ENCODE data around the gene PCDHGA4. TPM values are rescaled to one million over a fixed set of nuclear protein-coding genes. Genes with fewer than 3 reads are reported as not detected.
"Not testable (repeated sequence)": the region's sequence is repeated elsewhere in the genome, so short reads cannot be mapped to it uniquely, and the experiment has no call there.

The PCDHGA4 gene
- total and polyA plus RNA-seq, 2 donors from 2014 or later, result 0.13 to 3.9 TPM

DNA sequence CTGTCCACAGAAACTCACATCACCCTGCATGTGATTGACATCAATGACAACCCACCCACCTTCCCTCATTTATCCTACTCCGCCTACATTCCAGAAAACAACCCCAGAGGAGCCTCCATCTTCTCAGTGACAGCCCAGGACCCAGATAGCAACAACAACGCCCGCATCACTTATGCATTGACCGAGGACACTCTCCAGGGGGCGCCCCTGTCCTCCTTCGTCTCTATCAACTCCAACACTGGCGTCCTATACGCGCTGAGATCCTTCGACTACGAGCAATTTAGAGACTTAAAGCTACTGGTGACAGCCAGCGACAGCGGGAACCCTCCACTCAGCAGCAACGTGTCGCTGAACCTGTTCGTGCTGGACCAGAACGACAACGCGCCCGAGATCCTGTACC is 9.5 kb upstream of the PCDHGA4 start:
- DNase-seq (no peak), FAIRE-seq (no peak)
- Histone ChIP-seq H3K27ac (ENCODE audit: low read depth in 2 of 2, low read length in 2 of 2) (no peak overlapping the region), H3K9ac (ENCODE audit: low read length in 3 of 3) (no peak overlapping the region), H3K27me3 (ENCODE audit: control insufficient read depth, insufficient read depth, low read length) (no peaks in the 10 kb centered on the region), H3K4me3 (ENCODE audit: low read length in 3 of 3) (no peak overlapping the region), H3K9me3 (ENCODE audit: control insufficient read depth in 2 of 3, insufficient read depth in 1 of 3, low read length in 3 of 3) (peaks cover 2 to 45% (median 11%) of the 10 kb centered on the region in 3 donors), H3K36me3 (ENCODE audit: control insufficient read depth in 2 of 3, insufficient read depth in 3 of 3, low read length in 3 of 3) (no peaks in the 10 kb centered on the region), H3K4me1 (ENCODE audit: control insufficient read depth in 2 of 3, insufficient read depth in 2 of 3, low read depth in 1 of 3, low read length in 3 of 3) (no peaks in the 10 kb centered on the region)
- TF ChIP-seq, protein P1, sequence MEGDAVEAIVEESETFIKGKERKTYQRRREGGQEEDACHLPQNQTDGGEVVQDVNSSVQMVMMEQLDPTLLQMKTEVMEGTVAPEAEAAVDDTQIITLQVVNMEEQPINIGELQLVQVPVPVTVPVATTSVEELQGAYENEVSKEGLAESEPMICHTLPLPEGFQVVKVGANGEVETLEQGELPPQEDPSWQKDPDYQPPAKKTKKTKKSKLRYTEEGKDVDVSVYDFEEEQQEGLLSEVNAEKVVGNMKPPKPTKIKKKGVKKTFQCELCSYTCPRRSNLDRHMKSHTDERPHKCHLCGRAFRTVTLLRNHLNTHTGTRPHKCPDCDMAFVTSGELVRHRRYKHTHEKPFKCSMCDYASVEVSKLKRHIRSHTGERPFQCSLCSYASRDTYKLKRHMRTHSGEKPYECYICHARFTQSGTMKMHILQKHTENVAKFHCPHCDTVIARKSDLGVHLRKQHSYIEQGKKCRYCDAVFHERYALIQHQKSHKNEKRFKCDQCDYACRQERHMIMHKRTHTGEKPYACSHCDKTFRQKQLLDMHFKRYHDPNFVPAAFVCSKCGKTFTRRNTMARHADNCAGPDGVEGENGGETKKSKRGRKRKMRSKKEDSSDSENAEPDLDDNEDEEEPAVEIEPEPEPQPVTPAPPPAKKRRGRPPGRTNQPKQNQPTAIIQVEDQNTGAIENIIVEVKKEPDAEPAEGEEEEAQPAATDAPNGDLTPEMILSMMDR (IDR thresholded peaks at IDR 0.05; ENCODE audit: borderline replicate concordance, extremely low read depth, insufficient read depth), result no peak
- intact Hi-C loops (cut with DNase I), result no loop called here

DNA sequence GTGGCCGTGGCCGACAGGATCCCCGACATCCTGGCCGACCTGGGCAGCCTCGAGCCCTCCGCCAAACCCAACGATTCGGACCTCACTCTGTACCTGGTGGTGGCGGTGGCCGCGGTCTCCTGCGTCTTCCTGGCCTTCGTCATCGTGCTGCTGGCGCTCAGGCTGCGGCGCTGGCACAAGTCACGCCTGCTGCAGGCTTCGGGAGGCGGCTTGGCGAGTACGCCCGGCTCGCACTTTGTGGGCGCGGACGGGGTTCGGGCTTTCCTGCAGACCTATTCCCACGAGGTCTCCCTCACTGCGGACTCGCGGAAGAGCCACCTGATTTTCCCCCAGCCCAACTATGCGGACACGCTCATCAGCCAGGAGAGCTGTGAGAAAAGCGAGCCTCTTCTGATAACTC is 8.8 kb upstream of the PCDHGA4 start:
- H3K4me1 ChIP-seq (ENCODE audit: control insufficient read depth in 2 of 3, insufficient read depth in 2 of 3, low read depth in 1 of 3, low read length in 3 of 3); H3K27me3 ChIP-seq (ENCODE audit: control insufficient read depth, insufficient read depth, low read length); H3K36me3 ChIP-seq (ENCODE audit: control insufficient read depth in 2 of 3, insufficient read depth in 3 of 3, low read length in 3 of 3); H3K9ac ChIP-seq (ENCODE audit: low read length in 3 of 3); H3K4me3 ChIP-seq (ENCODE audit: low read length in 3 of 3); FAIRE-seq; H3K27ac ChIP-seq (ENCODE audit: low read depth in 2 of 2, low read length in 2 of 2); DNase-seq; intact Hi-C loops (cut with DNase I): not testable (repeated sequence)
- H3K9me3 ChIP-seq (ENCODE audit: control insufficient read depth in 2 of 3, insufficient read depth in 1 of 3, low read length in 3 of 3), result peaks cover 2 to 50% (median 13%) of the 10 kb centered on the region in 3 donors

DNA sequence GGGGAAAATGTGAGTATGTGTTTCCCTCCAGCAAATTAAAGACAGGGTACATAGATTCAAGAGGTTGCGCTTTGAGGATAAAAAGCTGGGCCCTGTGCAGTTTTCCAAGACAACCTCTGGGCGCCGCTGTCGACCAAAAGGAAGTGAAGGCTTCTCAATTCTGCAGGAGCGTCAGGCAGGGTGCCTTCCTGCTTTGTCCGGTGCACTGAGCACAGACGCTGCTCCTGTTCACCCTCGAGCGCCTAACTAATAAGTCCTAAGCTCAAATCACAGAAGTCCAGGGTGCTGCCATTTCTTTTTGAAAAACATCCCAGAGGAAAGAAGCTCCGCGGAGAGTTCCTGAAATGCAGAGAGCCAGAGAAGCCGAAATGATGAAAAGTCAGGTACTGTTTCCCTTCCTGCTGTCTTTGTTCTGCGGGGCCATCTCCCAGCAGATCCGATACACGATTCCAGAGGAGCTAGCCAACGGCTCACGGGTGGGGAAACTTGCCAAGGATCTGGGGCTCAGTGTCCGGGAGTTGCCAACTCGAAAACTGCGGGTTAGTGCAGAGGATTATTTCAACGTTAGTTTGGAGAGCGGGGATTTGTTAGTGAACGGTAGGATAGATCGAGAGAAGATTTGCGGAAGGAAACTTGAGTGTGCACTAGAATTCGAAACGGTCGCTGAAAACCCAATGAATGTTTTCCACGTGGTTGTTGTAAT is 4.8 kb upstream of the PCDHGA4 start, which contains the start of gene PCDHGB1:
TSS of gene PCDHGB1 (plus strand) at position 183 of the 703 bp plus-strand sequence. CDS start at position 345, 162 bp downstream.
- FAIRE-seq, result no peak

DNA sequence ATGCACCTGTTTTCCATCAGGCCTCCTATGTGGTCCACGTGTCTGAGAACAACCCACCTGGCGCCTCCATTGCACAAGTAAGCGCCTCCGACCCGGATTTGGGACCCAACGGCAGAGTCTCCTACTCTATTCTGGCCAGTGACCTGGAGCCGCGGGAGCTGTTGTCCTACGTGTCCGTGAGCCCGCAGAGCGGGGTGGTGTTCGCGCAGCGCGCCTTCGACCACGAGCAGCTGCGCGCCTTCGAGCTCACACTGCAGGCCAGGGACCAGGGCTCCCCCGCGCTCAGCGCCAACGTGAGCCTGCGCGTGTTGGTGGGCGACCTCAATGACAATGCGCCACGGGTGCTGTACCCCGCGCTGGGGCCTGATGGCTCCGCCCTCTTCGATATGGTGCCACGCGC is 3.2 kb upstream of the PCDHGA4 start:
- intact Hi-C loops (cut with DNase I), result no loop called here
- Histone ChIP-seq H3K4me3 (ENCODE audit: low read length in 3 of 3) (no peak overlapping the region), H3K27me3 (ENCODE audit: control insufficient read depth, insufficient read depth, low read length) (no peaks in the 10 kb centered on the region), H3K36me3 (ENCODE audit: control insufficient read depth in 2 of 3, insufficient read depth in 3 of 3, low read length in 3 of 3) (no peaks in the 10 kb centered on the region), H3K9ac (ENCODE audit: low read length in 3 of 3) (no peak overlapping the region), H3K9me3 (ENCODE audit: control insufficient read depth in 2 of 3, insufficient read depth in 1 of 3, low read length in 3 of 3) (peaks cover 2 to 50% (median 20%) of the 10 kb centered on the region in 3 donors), H3K4me1 (ENCODE audit: control insufficient read depth in 2 of 3, insufficient read depth in 2 of 3, low read depth in 1 of 3, low read length in 3 of 3) (no peaks in the 10 kb centered on the region), H3K27ac (ENCODE audit: low read depth in 2 of 2, low read length in 2 of 2) (no peak overlapping the region)
- TF ChIP-seq, protein P1 (IDR thresholded peaks at IDR 0.05; ENCODE audit: borderline replicate concordance, extremely low read depth, insufficient read depth), result no peak
- DNase-seq (no peak), FAIRE-seq (no peak)

More for the DNA sequence above, 4.8 kb upstream of the PCDHGA4 start, which contains the start of gene PCDHGB1:
- intact Hi-C loops (cut with DNase I), result no loop called here
- Histone ChIP-seq H3K36me3 (ENCODE audit: control insufficient read depth in 2 of 3, insufficient read depth in 3 of 3, low read length in 3 of 3) (no peaks in the 10 kb centered on the region), H3K27me3 (ENCODE audit: control insufficient read depth, insufficient read depth, low read length) (no peaks in the 10 kb centered on the region), H3K9me3 (ENCODE audit: control insufficient read depth in 2 of 3, insufficient read depth in 1 of 3, low read length in 3 of 3) (peaks cover 0 to 40% (median 15%) of the 10 kb centered on the region in 3 donors), H3K4me1 (ENCODE audit: control insufficient read depth in 2 of 3, insufficient read depth in 2 of 3, low read depth in 1 of 3, low read length in 3 of 3) (no peaks in the 10 kb centered on the region), H3K4me3 (ENCODE audit: low read length in 3 of 3) (peak within 1 kb of the TSS in 2 of 3 donors; percentile 10 to 21), H3K27ac (ENCODE audit: low read depth in 2 of 2, low read length in 2 of 2) (no peak within 1 kb of the TSS), H3K9ac (ENCODE audit: low read length in 3 of 3) (no peak within 1 kb of the TSS)
- TF ChIP-seq, protein P1 (IDR thresholded peaks at IDR 0.05; ENCODE audit: borderline replicate concordance, extremely low read depth, insufficient read depth), result peak; percentile 27
- peak in 1 of 5 donors; percentile 45 for DNase-seq

All from kidney (tissue), 14 donors.